Measurements from ENCODE around the gene SLC36A2.

DNA sequence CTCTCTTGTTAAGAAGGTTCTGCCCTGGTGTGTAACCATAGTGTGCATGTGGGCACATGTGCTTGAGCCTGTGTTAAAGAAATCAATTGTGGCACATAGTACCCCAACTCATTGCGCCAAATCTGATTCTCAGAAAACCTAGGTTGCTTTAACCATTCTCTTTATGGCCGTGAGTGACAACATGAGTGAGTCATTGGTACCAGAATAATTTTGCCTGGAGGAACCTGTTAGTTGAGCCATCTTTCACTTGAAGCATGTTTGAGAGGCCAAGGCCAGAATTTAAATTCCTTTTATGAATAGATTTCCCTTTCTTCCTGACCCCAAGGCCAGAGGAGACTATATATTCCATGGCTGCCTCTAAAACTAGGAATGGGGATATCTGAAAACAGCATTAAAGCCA, 35.2 kb upstream of the SLC36A2 start:
- TF ChIP-seq, protein P1, sequence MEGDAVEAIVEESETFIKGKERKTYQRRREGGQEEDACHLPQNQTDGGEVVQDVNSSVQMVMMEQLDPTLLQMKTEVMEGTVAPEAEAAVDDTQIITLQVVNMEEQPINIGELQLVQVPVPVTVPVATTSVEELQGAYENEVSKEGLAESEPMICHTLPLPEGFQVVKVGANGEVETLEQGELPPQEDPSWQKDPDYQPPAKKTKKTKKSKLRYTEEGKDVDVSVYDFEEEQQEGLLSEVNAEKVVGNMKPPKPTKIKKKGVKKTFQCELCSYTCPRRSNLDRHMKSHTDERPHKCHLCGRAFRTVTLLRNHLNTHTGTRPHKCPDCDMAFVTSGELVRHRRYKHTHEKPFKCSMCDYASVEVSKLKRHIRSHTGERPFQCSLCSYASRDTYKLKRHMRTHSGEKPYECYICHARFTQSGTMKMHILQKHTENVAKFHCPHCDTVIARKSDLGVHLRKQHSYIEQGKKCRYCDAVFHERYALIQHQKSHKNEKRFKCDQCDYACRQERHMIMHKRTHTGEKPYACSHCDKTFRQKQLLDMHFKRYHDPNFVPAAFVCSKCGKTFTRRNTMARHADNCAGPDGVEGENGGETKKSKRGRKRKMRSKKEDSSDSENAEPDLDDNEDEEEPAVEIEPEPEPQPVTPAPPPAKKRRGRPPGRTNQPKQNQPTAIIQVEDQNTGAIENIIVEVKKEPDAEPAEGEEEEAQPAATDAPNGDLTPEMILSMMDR (IDR thresholded peaks at IDR 0.05 in 8 of 11, conservative IDR thresholded peaks at IDR 0.05 in 3 of 11): no peak
- no peak for TF ChIP-seq POLR2AphosphoS5 (IDR thresholded peaks at IDR 0.05)

Data from spleen (tissue), 7 donors.